KMS-11 (cell line): ENCODE data around the gene FER1L5.

Source experiments
- H2AFZ ChIP-seq: fragments of 200-600 bp; sonication (generic); 2 replicates; pipeline ENCODE4 v1.6.1; 2016; ENCODE audit warnings: antibody characterized with exemption, mixed run types, low read depth
- H3K27ac ChIP-seq: fragments of 200-600 bp; sonication (generic); 2 replicates; pipeline ENCODE4 v1.6.1; 2016; ENCODE audit warnings: mild to moderate bottlenecking, mixed run types
- H3K27me3 ChIP-seq: fragments of 200-600 bp; sonication (generic); 2 replicates; pipeline ENCODE4 v1.6.1; 2017; ENCODE audit warnings: mild to moderate bottlenecking, low read depth, mixed run types, moderate library complexity; ENCODE audit not compliant: insufficient read depth
- H3K36me3 ChIP-seq: fragments of 200-600 bp; sonication (generic); 2 replicates; pipeline ENCODE4 v1.6.1; 2017; ENCODE audit warnings: mild to moderate bottlenecking, mixed run types; ENCODE audit not compliant: insufficient read depth
- H3K4me1 ChIP-seq: fragments of 200-600 bp; sonication (generic); 2 replicates; pipeline ENCODE4 v1.6.1; 2016; ENCODE audit warnings: mild to moderate bottlenecking, low read depth, mixed run types; ENCODE audit not compliant: poor library complexity, severe bottlenecking
- H3K4me2 ChIP-seq: fragments of 200-600 bp; sonication (generic); 2 replicates; pipeline ENCODE4 v1.7.0; 2016; ENCODE audit warnings: mild to moderate bottlenecking, mixed run types
- H3K4me3 ChIP-seq: fragments of 200-600 bp; sonication (generic); IDR thresholded peaks from 2 replicates; pipeline ENCODE4 v1.6.1; 2017; ENCODE audit warnings: low read depth, low read length, mixed read lengths; ENCODE audit not compliant: insufficient read depth
- H3K79me2 ChIP-seq: fragments of 200-600 bp; sonication (generic); 2 replicates; pipeline ENCODE4 v1.6.1; 2016; ENCODE audit warnings: low read depth, mixed run types; ENCODE audit not compliant: insufficient read depth
- H3K9ac ChIP-seq: fragments of 200-600 bp; sonication (generic); 2 replicates; pipeline ENCODE4 v1.6.1; 2016; ENCODE audit warnings: mild to moderate bottlenecking, mixed run types
- H4K20me1 ChIP-seq: fragments of 200-600 bp; sonication (generic); 2 replicates; pipeline ENCODE4 v1.6.1; 2016; ENCODE audit warnings: mild to moderate bottlenecking, mixed run types; ENCODE audit not compliant: insufficient read depth
- TF ChIP-seq, protein P1 (sequence below): fragments of 200-600 bp; sonication (generic); conservative IDR thresholded peaks from 2 replicates; pipeline ENCODE4 v1.6.1; 2017; ENCODE audit warnings: low read depth, mild to moderate bottlenecking, antibody characterized with exemption, low read length, moderate library complexity, mixed read lengths

FER1L5 gene

DNA sequence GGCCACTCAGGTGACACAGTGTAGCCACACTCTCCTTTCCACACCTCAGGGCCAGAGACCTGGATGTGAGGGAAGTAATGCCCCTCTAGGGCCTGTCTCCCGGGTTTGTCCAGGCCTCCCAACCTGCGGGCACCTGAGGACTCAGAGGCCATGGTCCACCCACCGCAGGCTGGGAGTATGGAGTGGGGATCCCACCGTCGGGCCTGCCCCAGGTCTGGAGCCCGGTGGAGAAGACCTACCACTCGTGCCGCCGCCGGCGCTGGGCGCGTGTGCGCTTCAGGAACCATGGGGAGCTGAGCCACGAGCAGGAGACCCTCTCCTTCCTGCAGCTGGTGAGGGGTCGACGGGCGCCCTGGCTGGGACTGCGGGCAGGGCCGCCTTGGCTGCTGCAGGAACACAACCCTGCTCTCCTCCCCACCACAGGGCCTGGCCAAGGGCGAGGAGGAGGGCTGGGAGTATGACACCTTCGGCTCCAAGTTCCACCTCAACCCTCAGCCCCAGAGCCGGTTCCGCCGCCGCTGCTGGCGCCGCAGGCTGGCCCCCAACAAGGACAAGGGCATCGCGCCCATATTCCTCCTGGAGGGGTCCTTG is 48.6 kb downstream of the FER1L5 start:
- TF ChIP-seq, protein P1, sequence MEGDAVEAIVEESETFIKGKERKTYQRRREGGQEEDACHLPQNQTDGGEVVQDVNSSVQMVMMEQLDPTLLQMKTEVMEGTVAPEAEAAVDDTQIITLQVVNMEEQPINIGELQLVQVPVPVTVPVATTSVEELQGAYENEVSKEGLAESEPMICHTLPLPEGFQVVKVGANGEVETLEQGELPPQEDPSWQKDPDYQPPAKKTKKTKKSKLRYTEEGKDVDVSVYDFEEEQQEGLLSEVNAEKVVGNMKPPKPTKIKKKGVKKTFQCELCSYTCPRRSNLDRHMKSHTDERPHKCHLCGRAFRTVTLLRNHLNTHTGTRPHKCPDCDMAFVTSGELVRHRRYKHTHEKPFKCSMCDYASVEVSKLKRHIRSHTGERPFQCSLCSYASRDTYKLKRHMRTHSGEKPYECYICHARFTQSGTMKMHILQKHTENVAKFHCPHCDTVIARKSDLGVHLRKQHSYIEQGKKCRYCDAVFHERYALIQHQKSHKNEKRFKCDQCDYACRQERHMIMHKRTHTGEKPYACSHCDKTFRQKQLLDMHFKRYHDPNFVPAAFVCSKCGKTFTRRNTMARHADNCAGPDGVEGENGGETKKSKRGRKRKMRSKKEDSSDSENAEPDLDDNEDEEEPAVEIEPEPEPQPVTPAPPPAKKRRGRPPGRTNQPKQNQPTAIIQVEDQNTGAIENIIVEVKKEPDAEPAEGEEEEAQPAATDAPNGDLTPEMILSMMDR = no peak
- no peak overlapping the region for H3K4me3 ChIP-seq
- no peaks in the 10 kb centered on the region for H3K27me3 ChIP-seq
- H2AFZ ChIP-seq = no peak overlapping the region
- no peaks in the 10 kb centered on the region for H3K4me1 ChIP-seq
- no peak overlapping the region for H3K9ac ChIP-seq
- no peak overlapping the region for H3K27ac ChIP-seq
- H4K20me1 ChIP-seq = no peaks in the 10 kb centered on the region
- H3K4me2 ChIP-seq = no peak overlapping the region
- no peaks in the 10 kb centered on the region for H3K36me3 ChIP-seq
- H3K79me2 ChIP-seq = no peaks in the 10 kb centered on the region

DNA sequence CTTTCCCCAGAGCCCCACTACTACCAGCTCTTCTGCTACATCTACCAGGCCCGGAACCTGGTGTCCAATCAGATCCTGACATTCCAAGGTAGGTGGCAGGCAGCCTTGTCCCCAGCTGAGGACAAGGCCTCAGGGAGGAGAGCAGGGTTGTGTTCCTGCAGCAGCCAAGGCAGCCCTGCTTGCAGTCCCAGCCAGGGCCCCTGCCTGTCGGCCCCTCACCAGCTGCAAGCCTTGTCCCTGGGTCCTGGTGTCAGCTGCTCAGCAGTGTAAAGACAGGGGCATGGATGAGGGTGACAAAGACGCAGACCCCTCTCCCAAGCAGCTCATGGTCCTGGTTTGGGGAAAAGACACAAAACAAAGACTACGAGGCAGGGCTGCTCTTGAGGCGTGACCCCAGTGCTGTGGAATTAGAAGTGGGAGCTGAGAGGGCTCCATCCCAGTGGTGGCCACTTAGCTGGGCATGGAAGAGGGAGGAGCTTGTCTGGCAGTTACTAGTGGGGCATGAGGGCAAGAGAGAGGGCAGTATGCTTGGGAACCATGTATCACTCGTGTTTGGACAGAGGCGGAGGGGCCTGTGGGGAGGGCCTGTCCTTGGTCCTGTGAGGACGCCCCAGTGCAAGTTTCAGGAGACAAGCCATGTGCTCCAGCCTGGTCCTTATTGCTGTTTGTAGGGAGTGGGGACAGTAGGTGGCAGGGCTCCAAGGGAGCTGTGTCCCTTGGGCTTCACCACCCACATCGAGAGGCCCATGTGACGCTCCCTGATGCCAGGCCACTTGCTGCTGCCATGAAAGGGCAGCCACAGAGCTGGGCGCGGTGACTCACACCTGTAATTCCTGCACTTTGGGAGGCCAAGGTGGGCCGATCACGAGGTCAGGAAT is 49.8 kb downstream of the FER1L5 start:
- Histone ChIP-seq H3K27me3 (no peaks in the 10 kb centered on the region), H2AFZ (no peak overlapping the region), H4K20me1 (no peaks in the 10 kb centered on the region), H3K36me3 (no peaks in the 10 kb centered on the region), H3K4me2 (no peak overlapping the region), H3K79me2 (no peaks in the 10 kb centered on the region), H3K27ac (no peak overlapping the region), H3K4me1 (no peaks in the 10 kb centered on the region), H3K4me3 (no peak overlapping the region), H3K9ac (no peak overlapping the region)
- TF ChIP-seq, protein P1 = no peak

DNA sequence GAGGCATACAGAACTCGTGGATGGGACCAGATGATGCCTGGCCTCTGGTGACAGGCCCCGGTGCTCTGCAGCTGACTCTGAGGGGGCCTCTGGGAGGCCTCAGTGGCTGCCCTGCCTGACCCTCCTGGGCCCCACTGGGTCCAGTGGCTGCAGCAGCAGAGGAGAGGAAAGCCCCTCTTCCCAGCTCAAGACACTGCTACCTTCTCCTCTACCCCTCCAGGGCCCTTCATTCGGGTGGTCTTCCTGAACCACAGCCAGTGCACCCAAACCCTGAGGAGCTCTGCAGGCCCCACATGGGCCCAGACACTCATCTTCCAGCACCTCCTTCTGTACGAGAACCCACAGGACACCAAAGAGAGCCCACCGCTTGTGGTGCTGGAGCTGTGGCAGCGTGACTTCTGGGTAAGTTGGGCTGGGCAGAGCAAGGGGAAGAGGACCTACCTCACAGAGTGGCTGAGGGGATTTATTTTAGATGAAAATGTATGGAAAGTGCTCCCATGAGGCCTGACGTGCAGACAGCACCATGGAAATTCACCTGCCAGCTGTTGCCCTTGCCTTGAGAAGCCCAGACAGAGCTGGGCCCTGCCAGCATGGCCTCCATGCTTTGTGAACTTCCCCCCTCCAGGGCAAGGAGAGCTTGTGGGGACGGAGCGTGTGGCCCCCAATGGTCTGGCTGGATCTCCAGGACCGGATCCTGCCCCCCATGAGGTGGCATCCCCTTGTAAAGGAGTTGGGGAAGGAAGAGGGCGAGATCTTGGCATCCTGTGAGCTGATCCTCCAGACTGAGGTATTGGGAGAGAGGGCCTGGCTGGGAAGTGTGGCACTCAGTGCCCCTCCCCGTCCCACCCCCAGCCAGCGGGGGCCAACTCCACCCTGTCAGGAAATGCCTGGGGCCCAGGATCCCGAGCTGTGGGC is 51.0 kb downstream of the FER1L5 start:
- TF ChIP-seq, protein P1 = no peak
- no peak overlapping the region for H3K9ac ChIP-seq

DNA sequence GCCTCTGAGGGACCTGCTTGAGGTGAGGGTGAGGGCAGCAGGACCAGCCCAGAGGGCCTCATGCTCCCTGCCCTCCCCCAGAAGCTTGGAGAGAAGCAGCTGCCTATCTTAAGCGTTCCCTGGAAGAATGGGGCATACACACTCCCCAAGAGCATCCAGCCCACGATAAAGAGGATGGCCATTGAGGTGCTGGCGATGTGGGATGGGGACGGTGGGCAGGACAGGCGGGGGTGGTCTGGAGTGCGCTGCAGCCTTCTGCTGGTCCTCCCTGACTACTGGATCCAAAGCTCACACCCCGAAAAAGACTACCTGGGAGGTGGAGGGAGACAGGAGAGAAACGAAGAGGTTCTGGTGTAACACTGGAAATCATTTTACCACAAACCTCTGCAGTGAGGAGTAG is 51.7 kb downstream of the FER1L5 start:
- Histone ChIP-seq H2AFZ (no peak overlapping the region), H3K4me2 (no peak overlapping the region), H3K36me3 (no peaks in the 10 kb centered on the region), H4K20me1 (no peaks in the 10 kb centered on the region), H3K4me3 (no peak overlapping the region), H3K4me1 (no peaks in the 10 kb centered on the region), H3K27ac (no peak overlapping the region), H3K9ac (no peak overlapping the region), H3K79me2 (no peaks in the 10 kb centered on the region), H3K27me3 (no peaks in the 10 kb centered on the region)
- TF ChIP-seq, protein P1 = no peak

More for the DNA sequence above, 51.0 kb downstream of the FER1L5 start:
- Histone ChIP-seq H3K4me1 (no peaks in the 10 kb centered on the region), H3K36me3 (no peaks in the 10 kb centered on the region), H3K79me2 (no peaks in the 10 kb centered on the region), H3K27me3 (no peaks in the 10 kb centered on the region), H3K4me3 (no peak overlapping the region), H2AFZ (no peak overlapping the region), H4K20me1 (no peaks in the 10 kb centered on the region), H3K4me2 (no peak overlapping the region), H3K27ac (no peak overlapping the region)
